NCI-H187 (cell line): ENCODE results near the gene NRARP.

Experiments
- DNase-seq, 2 experiments: peaks; one replicate each; lab custom pipeline; 2025; lab: John Stamatoyannopoulos, UW

Gene NRARP

GRCh38 chr9:137310189-137311052 lies 8.3 kb upstream of the NRARP start:
- no peak for DNase-seq

- no peak for DNase-seq
Observed at GRCh38 chr9:137309368-137310188, 7.5 kb upstream of the NRARP start.

DNA sequence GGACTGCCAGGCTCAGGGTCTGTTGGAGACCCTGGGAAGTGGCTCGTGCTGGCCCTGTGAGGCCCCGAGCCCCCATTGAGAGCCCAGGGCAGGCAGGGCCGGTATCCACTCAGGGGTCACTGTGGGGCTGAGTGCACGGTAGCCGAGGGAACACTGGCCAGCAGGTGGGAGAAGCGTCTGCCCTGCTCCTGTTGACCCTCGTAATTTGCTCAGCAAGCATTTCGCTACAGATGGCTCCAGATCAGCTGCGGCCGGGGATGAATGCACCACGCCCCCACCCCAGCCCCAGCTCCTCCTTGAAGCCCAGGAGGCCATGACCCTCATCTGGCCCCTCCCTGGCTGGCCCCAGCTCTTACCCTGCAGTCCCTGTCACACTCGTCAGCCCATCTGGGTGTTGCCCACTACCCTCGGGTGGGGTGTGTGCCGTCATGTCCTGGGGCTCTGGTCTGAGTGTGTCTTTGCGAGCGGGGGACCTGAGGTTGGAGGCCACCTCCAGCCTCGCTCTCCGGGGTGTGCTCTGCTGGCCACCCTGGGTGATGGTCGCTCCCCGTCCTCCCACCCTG lies 6.1 kb upstream of the NRARP start:
- DNase-seq, result no peak

GRCh38 chr9:137307255-137308056 lies 5.4 kb upstream of the NRARP start:
- no peak for DNase-seq

DNA sequence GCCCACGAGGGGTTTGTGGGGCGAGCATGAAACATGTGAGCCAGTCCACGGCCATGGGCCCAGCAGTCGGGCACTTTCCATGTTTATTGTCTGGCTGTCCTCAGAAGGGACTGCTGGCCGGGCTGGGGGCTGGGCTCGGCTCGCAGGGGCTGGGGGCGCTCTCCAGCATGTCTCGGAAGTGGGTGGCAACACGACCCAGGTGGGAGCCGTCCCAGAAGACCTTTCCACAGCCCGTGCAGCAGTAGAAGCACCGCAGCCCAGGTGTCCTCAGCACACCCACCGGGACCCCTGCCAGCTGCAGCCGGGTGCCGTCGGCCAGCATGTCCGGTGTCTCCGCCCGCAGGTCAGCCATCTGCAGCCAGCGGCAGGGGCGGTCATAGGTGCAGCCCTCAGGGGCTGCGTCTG lies 4.8 kb upstream of the NRARP start:
- no peak for DNase-seq

GRCh38 chr9:137306066-137306849 lies 4.2 kb upstream of the NRARP start:
- DNase-seq, result no peak

GRCh38 chr9:137305798-137306065 lies 3.7 kb upstream of the NRARP start:
- no peak for DNase-seq

- peak; percentile 29 to 59 for DNase-seq
Observed at GRCh38 chr9:137305060-137305797, 3.2 kb upstream of the NRARP start.

GRCh38 chr9:137304383-137305059 lies 2.5 kb upstream of the NRARP start:
- no peak for DNase-seq

- DNase-seq, result no peak
Observed at GRCh38 chr9:137303893-137304382, 1.9 kb upstream of the NRARP start.

DNA sequence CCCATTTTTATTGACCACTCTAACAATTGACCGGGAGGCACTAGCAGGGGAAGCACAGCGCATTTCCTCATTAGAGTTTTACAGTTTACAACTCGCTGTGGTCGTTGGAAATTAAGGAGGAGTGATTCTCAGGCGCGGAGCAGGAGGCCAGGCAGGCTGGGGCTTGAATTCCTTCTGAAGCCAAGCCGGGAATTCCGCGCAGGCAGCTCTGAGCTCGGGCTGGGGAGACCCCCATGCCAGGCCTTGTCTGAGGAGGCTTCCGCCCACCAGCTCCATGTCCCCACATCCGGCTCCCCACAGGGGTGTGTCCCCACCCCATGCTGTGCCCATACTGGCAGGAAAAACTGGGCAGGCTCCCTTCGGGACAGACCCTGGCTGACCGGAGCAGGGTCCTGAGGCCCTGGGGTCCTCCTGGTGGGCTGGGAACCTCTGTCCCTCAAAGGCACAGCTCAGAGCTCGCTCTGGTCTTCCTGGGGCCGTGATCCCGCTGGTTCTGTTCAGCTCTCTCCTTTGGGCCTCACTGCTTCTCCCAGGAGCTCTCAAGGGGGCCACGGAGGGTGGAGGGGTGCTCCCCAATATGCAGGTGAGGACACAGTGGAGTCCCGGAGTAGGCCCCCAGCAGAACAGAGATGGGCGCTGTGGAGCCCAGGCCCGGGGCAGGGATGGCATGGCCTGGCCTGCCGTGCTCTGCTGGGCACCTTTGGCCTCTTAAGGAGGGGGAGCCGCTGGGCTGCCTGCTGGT lies 1.3 kb upstream of the NRARP start:
- no peak for DNase-seq

- DNase-seq, result no peak
Observed at GRCh38 chr9:137302449-137303150, 529 bp upstream of the NRARP start.

DNA sequence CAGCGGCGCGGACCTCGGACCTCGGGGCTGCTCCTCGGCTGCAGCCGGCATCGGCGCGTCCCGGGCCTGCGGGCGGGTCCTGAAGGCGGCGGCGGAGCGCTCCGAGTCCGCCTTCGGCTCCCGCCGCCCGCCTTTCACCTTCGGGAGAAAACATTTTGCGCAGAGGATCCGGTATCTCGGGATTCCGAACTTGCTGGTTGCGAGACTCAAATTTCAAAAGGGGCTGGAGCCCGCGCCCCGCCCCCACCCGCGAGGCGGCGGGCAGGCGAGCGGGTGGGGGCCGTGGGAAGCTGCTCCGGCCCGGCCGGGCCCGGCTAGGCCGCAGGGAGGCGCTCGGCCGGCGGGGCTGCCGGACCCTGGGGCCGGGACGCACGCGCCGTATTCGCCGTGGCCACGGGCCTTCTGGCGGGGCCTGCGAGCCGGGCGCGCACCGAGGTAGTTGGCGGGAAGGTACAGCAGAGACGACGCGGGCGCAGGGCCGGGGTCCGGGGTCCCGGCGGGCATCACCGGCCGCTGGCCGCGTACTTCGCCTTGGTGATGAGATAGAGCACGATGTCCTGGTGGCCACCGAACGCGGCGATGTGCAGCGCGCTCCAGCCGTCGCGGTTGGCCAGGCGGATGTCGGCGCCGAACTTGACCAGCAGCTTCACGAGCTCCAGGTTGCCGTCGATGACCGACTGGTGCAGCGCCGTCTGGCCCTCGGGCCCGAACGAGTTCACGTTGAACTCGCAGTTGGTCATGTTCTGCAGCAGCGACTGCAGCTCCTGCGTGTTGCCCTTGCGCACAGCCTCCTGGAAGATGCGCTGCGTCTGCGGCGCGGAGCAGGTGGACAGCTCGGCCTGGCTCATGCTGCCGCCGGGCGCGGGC lies 757 bp downstream of the NRARP start:
- DNase-seq, result no peak

DNA sequence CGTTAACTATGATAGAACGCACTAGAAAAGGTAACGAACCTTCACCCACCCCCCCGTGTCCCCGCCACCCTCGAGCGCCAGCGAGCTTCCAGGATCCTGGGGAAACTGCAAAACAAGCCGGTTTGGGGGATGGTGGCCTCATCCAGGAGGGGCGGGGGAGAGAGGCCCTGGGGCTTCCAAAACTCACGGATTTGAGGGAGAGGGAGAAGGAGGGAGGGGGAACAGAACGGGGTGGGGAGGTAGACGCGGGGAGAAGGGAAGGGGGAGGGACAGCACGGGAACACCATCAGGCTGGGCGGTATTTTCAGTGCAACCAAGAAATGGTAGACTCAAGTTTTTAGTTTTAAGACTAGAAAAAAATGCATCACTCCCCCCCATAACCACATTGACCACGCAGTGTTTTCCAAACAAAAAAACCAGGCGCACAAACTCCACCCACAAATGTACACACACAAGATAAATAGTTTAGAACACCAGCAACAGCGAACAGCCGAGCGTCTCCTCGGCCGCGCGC lies 1.4 kb downstream of the NRARP start:
- no peak for DNase-seq

DNA sequence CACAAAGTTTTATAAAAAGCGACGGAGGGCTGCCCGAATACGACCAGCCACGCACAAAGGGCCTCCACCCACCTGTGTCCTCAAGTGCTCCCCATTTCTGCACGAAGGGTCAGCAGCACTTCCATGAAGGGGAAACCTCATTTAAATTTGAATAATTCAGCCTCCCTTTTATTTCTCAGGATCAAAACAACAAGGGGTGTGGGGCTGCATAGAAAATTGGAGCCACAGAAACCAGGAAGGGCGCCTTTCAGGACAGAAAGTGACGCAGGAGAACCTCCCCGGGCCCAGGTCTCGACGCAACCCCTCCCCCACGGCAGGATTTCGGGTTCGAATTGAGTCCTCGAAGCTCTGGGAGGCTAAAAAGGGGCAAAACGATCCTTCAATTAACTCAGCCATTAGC lies 2.1 kb downstream of the NRARP start:
- no peak for DNase-seq

DNA sequence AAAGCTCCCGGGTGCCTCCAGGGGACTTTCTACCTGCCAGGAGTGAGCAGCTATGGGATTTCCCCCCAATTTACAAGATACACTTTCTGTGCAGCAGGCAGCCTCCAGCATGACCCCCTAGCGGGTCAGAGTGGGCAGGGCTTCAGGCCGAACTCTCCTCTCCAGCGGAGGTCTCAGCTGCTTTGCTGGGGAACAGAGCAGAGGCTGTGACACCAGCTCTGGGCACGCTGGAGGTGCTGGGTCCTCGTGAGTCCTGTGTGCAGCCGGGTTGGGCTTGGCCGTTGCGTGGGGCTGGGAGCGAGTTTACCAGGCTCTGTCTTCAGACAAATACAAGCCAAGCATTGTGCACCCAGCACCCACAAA lies 2.9 kb downstream of the NRARP start:
- no peak for DNase-seq

GRCh38 chr9:137298401-137299202 lies 3.5 kb downstream of the NRARP start:
- DNase-seq, result no peak
